ENCODE results near the gene RAVER1. TPM values are rescaled to one million over a fixed set of nuclear protein-coding genes. Genes with fewer than 3 reads are reported as not detected.

Gene RAVER1
- total and polyA plus RNA-seq, 5 donors: 9.8 to 20.1 (median 14.7) TPM

DNA sequence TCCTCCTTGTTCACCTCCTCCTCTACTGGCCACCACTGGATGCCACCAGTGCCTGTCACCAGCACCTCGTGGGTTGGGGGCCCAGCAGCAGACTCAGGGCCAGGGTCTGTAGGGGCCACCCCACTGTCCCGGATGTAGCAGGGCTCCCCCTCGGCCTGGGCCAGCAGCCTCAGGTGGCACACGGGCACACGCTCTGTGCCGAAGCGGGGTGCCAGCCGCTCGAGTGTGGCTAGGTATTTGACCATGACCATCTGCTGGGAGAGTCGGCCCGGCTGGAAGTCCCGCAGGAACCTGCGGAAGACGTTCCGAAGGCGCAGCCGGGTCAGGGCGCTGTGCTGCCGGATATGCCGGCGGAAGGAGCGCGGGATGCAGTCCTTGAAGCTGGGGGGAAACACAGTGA lies 32.2 kb upstream of the RAVER1 start:
- no peaks in the 10 kb centered on the region for H3K9me3 ChIP-seq (ENCODE audit: control insufficient read depth, low read length)
- no peak overlapping the region for H3K27ac ChIP-seq (ENCODE audit: low read length)
- H3K4me3 ChIP-seq (ENCODE audit: low read length): no peak overlapping the region
- ATAC-seq (no peak), DNase-seq (no peak)
- H3K27me3 ChIP-seq (ENCODE audit: control insufficient read depth, insufficient read depth): no peaks in the 10 kb centered on the region
- WGBS: 96% methylated on average over 23 of the region's 23 CpGs
- no peaks in the 10 kb centered on the region for H3K4me1 ChIP-seq (ENCODE audit: control insufficient read depth, insufficient read depth, low read length)
- intact Hi-C loops (cut with DNase I): no loop called here

DNA sequence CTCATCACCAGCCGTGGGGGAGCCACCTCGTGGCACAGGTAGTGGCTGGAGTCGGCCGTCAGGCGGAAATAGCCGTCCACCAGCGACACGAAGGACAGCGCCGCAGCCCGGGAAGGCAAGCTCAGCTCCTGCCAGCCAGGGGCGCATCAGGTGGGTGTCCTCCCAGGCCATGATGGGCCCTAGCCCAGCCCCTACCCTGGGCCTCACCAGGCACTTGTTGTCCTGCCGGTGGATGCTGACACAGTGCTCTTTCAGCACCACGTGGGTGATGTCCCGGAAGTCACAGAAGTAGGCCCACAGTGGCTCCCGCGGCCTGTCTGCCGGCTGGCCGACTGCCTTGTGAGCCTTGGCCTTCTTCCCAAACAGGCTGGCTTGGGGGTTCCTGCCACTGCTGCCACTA lies 31.3 kb upstream of the RAVER1 start:
- intact Hi-C loops (cut with DNase I): no loop called here
- DNase-seq (peak in 1 of 3 donors; percentile 59), ATAC-seq (peak in 1 of 2 donors; percentile 10)
- Histone ChIP-seq H3K4me3 (ENCODE audit: low read length) (no peak overlapping the region), H3K27ac (ENCODE audit: low read length) (no peak overlapping the region), H3K27me3 (ENCODE audit: control insufficient read depth, insufficient read depth) (no peaks in the 10 kb centered on the region), H3K4me1 (ENCODE audit: control insufficient read depth, insufficient read depth, low read length) (no peaks in the 10 kb centered on the region), H3K9me3 (ENCODE audit: control insufficient read depth, low read length) (no peaks in the 10 kb centered on the region)
- WGBS: 75% methylated on average over 19 of the region's 19 CpGs

DNA sequence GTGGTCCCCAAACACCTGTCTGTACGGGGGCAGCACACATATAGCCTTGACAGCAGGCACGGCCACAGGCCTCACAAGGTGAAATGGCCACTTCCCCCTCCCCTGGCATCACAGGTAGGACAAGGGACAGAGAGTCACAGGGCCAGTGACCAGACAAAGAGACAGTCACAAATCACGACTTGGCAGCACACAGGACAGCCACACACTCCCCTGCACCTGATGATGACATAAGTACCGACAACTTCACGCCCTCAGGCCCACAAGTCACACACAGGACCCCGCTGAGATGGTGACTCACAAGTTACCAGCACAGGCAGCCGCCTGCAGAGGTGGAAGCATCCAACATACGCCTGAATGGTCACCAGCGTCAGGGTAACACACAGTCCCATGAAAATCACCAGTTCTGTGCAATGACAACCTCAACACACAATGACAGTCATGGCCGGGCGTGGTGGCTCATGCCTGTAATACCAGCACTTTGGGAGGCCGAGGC lies 30.5 kb upstream of the RAVER1 start:
- no peaks in the 10 kb centered on the region for H3K27me3 ChIP-seq (ENCODE audit: control insufficient read depth, insufficient read depth)
- no peak overlapping the region for H3K4me3 ChIP-seq (ENCODE audit: low read length)
- no peaks in the 10 kb centered on the region for H3K4me1 ChIP-seq (ENCODE audit: control insufficient read depth, insufficient read depth, low read length)
- ATAC-seq: no peak
- no peaks in the 10 kb centered on the region for H3K9me3 ChIP-seq (ENCODE audit: control insufficient read depth, low read length)
- DNase-seq: no peak
- H3K27ac ChIP-seq (ENCODE audit: low read length): no peak overlapping the region
- WGBS: 92% methylated on average over 12 of the region's 12 CpGs
- intact Hi-C loops (cut with DNase I): no loop called here

DNA sequence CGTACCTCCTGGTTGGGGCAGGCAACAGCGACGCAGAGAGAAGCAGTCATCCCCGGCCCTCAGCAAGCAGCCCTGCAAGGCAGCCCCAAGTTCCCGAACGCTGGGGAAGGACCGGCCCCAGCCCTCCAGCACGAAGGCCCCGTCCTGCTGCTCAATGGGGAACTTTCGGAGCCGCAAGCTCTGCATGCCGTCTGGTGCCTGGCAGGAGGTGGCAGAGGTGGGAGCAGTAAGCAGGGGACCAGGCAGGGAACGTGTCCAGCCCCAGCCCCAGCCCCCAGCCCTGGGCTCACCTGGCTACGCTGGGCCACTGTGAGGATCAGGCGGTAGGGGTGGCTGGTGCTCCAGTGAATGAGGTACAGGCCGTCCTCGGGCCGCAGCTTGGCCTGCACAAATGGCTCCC lies 28.9 kb upstream of the RAVER1 start:
- Histone ChIP-seq H3K9me3 (ENCODE audit: control insufficient read depth, low read length) (no peaks in the 10 kb centered on the region), H3K4me1 (ENCODE audit: control insufficient read depth, insufficient read depth, low read length) (no peaks in the 10 kb centered on the region), H3K27me3 (ENCODE audit: control insufficient read depth, insufficient read depth) (no peaks in the 10 kb centered on the region), H3K27ac (ENCODE audit: low read length) (no peak overlapping the region), H3K4me3 (ENCODE audit: low read length) (no peak overlapping the region)
- WGBS: 93% methylated on average over 18 of the region's 18 CpGs
- DNase-seq (no peak), ATAC-seq (no peak)
- intact Hi-C loops (cut with DNase I): no loop called here

DNA sequence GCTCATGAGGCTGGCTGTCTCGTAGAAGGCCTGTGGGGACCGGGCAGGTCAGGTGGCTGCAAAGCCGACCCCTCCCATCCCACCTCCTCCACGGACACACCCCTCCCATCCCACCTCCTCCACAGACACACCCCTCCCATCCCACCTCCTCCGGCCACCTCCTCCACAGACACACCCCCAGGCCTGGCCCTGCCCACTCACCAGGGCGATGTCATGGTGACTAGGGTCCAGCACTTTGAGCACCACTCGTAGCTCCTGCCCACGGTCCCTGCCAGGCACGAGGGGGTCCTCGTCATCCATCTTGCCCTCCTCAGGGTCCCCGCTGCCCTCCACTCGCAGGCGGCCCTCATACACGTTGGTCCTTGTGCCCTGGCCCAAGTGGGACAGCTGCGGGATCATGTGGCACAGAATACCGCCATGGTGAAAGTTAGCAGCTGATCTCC lies 28.3 kb upstream of the RAVER1 start:
- Histone ChIP-seq H3K27me3 (ENCODE audit: control insufficient read depth, insufficient read depth) (no peaks in the 10 kb centered on the region), H3K9me3 (ENCODE audit: control insufficient read depth, low read length) (no peaks in the 10 kb centered on the region), H3K4me1 (ENCODE audit: control insufficient read depth, insufficient read depth, low read length) (no peaks in the 10 kb centered on the region), H3K27ac (ENCODE audit: low read length) (no peak overlapping the region), H3K4me3 (ENCODE audit: low read length) (no peak overlapping the region)
- intact Hi-C loops (cut with DNase I): no loop called here
- ATAC-seq: no peak
- WGBS: 83% methylated on average over 16 of the region's 16 CpGs
- DNase-seq: no peak

DNA sequence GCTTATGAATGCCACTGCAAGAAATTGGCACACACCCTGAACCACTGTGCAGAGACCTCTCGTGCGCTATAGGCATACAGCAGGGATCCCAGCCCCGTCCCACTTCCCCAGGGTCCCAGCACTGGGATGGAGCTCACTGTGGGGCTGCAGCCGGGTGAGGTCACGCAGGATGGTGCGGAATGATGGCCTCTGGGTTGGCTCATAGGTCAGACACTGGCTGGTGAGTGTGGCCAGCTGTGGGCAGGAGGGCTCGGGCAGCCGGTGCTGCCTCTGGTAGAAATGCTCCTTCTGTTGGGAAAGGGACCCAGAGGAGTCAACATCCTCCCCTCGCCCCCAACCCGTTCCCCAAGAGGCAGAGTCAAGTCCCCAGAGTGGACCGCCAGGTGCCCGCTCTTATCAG lies 23.1 kb upstream of the RAVER1 start:
- intact Hi-C loops (cut with DNase I): no loop called here
- no peak overlapping the region for H3K27ac ChIP-seq (ENCODE audit: low read length)
- H3K27me3 ChIP-seq (ENCODE audit: control insufficient read depth, insufficient read depth): no peaks in the 10 kb centered on the region
- no peaks in the 10 kb centered on the region for H3K4me1 ChIP-seq (ENCODE audit: control insufficient read depth, insufficient read depth, low read length)
- no peaks in the 10 kb centered on the region for H3K9me3 ChIP-seq (ENCODE audit: control insufficient read depth, low read length)
- DNase-seq (no peak), ATAC-seq (no peak)
- 96% methylated on average over 12 of the region's 12 CpGs for WGBS
- no peak overlapping the region for H3K4me3 ChIP-seq (ENCODE audit: low read length)

DNA sequence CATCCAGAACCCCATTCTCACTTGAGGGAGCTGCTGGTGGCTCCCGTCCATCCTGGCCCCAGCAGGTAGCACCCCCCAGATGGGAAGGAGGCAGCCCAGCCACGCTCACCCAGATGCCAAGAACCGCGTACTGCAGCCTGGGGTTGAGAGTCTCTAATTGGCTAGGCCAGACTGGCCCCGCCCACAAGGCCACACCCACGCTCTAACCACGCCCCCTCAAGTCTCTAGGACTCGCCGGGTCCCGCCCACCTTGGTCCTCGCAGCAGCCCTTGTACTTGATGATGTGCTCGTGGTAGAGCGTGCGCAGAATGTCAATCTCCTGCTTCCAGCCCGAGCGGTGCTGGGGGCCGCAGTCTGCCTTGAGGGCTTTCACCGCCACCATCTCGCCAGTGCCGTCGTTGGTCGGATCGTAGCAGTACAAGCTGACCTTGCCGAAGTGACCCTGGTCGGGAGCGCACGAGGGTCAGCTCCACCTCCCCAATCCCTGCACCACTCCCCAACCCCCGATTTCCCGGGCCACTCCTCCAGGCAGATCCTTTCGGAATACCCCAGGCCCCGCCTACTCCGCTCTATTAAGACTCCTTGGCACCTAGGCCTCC lies 20.6 kb upstream of the RAVER1 start:
- DNase-seq: peak; percentile 83 to 94 (median 90)
- WGBS: 64% methylated on average over 32 of the region's 32 CpGs
- Histone ChIP-seq H3K4me1 (ENCODE audit: control insufficient read depth, insufficient read depth, low read length) (no peaks in the 10 kb centered on the region), H3K27ac (ENCODE audit: low read length) (peak overlapping the region; percentile 45), H3K4me3 (ENCODE audit: low read length) (no peak overlapping the region), H3K27me3 (ENCODE audit: control insufficient read depth, insufficient read depth) (no peaks in the 10 kb centered on the region), H3K9me3 (ENCODE audit: control insufficient read depth, low read length) (no peaks in the 10 kb centered on the region)
- peak; percentile 77 to 84 for ATAC-seq
- intact Hi-C loops (cut with DNase I): no loop called here

DNA sequence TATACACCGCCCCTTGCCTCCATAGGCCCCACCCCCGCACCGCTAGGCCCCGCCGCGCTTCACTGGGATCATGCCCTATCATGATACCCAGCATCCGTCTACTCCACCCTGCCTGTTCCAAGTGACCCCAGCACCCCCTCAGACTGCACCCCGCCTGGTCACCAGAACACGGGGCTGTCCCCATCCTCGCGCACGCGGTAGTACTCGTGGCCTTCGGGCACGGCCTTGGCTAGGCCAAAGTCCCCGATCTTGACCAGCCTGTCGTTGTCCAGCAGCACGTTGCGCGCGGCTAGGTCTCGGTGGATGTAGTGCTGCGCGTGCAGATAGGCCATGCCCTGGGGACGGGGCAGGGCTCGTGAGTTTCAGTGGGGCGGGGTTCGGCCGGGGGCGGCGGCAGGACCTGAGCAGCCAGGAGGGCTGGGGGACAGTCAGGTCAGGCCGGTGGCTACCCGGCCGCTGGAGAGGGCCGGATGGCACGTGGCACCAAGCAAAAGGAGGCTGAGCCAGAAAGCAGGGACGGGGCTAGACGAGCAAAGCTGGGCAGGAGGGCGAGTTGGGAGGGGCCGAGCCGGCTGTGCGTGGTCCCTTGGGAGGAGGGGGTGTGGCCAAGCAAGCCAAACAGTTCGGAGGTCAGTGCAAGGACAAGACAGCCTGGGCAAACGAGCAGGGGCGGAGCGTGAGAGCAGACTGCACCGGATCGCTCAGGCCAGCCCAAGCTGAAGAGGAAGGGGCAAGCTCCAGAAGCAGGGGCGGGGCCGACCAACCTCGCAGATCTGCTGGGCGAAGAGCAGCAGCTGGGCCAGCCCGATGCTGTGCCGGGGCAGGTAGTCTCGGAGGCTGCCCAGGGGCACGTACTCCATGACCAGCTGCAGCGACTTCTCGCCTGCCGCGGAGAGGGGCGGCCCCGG lies 19.7 kb upstream of the RAVER1 start:
- 47% methylated on average over 63 of the region's 63 CpGs for WGBS
- intact Hi-C loops (cut with DNase I): no loop called here
- Histone ChIP-seq H3K4me3 (ENCODE audit: low read length) (no peak overlapping the region), H3K9me3 (ENCODE audit: control insufficient read depth, low read length) (no peaks in the 10 kb centered on the region), H3K4me1 (ENCODE audit: control insufficient read depth, insufficient read depth, low read length) (no peaks in the 10 kb centered on the region), H3K27ac (ENCODE audit: low read length) (peak overlapping the region; percentile 45), H3K27me3 (ENCODE audit: control insufficient read depth, insufficient read depth) (no peaks in the 10 kb centered on the region)
- DNase-seq: peak; percentile 90 to 95 (median 94)
- peak; percentile 92 for ATAC-seq

DNA sequence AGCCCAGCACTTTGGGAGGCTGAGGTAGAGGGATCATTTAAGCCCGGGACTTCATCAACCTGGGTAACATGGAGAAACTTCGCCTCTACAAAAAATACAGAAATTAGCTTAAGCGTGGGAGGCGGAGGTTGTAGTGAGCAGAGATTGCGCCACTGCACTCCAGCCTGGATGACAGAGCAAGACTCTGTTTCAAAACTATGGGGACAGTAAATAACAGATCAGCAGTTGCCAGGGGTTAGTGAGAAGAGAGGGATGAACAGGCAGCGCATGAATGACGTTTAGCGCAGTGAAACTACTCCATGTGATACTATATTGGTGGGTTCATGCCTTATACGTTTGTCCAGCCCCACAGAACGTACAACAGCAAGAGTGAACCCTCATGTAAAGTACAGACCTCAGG lies 13.2 kb upstream of the RAVER1 start:
- no peaks in the 10 kb centered on the region for H3K27me3 ChIP-seq (ENCODE audit: control insufficient read depth, insufficient read depth)
- 62% methylated on average over 10 of the region's 10 CpGs for WGBS
- ATAC-seq (peak; percentile 70 to 73), DNase-seq (peak in 2 of 3 donors; percentile 47 to 70)
- H3K9me3 ChIP-seq (ENCODE audit: control insufficient read depth, low read length): no peaks in the 10 kb centered on the region
- no peak overlapping the region for H3K4me3 ChIP-seq (ENCODE audit: low read length)
- intact Hi-C loops (cut with DNase I): no loop called here
- H3K27ac ChIP-seq (ENCODE audit: low read length): peak overlapping the region; percentile 45
- H3K4me1 ChIP-seq (ENCODE audit: control insufficient read depth, insufficient read depth, low read length): no peaks in the 10 kb centered on the region

DNA sequence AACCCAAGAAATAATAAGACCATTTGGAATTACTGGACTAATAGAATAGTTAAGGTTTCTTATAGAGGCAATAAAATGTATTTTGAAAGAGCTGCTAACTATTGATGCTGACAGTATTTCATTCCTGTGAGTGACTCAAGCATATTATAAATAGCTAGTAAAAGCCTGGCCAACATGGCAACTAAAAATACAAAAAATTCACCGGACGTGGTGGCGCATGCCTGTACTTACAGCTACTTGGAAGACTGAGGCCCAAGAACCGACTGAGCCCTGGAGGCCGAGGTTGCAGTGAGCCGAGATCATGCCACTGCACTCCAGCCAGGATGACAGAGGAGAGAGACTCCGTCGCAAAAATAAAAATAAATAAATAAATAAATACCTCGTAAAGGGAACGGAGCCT lies 11.5 kb upstream of the RAVER1 start:
- ATAC-seq (no peak), DNase-seq (no peak)
- intact Hi-C loops (cut with DNase I): no loop called here
- Histone ChIP-seq H3K9me3 (ENCODE audit: control insufficient read depth, low read length) (no peaks in the 10 kb centered on the region), H3K27ac (ENCODE audit: low read length) (no peak overlapping the region), H3K27me3 (ENCODE audit: control insufficient read depth, insufficient read depth) (no peaks in the 10 kb centered on the region), H3K4me1 (ENCODE audit: control insufficient read depth, insufficient read depth, low read length) (no peaks in the 10 kb centered on the region), H3K4me3 (ENCODE audit: low read length) (no peak overlapping the region)
- 90% methylated on average over 10 of the region's 10 CpGs for WGBS

DNA sequence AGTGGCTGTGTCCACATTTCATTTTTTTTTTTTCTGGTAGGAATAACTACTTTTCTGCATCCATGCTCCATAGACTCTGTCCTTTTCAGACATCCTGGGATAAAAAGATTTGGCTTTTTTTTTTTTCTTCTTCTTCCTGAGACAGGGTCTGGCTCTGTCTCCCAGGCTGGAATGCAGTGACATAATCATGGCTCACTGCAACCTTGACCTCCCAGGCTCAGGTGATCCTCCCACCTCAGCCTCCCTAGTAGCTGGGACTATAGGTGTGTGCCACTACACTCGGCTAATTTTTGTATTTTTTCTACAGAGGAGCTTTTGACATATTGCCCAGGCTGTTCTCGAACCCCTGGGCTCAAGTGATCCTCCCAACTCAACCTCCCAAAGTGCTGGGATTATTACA lies 10.2 kb upstream of the RAVER1 start:
- Histone ChIP-seq H3K27me3 (ENCODE audit: control insufficient read depth, insufficient read depth) (no peaks in the 10 kb centered on the region), H3K27ac (ENCODE audit: low read length) (no peak overlapping the region), H3K9me3 (ENCODE audit: control insufficient read depth, low read length) (no peaks in the 10 kb centered on the region), H3K4me3 (ENCODE audit: low read length) (no peak overlapping the region), H3K4me1 (ENCODE audit: control insufficient read depth, insufficient read depth, low read length) (no peaks in the 10 kb centered on the region)
- whole genome bisulfite sequencing: 80% methylated on average over 2 of the region's 2 CpGs
- no peak for DNase-seq
- ATAC-seq: no peak
- intact Hi-C loops (cut with DNase I): no loop called here

Data from right cardiac atrium (tissue), 5 donors.